GM19328 (cell line): ENCODE measurements around the gene METTL16.
"Not testable (repeated sequence)": the region's sequence is repeated elsewhere in the genome, so short reads cannot be mapped to it uniquely, and the experiment has no call there.

Experiments used
- ATAC-seq: cut with Tn5 transposase; IDR thresholded peaks from one replicate; pipeline ENCODE4 v1.9.1; 2021; ENCODE audit warnings: mild to moderate bottlenecking, moderate library complexity; ENCODE audit not compliant: unreplicated experiment

The METTL16 gene

GRCh38 chr17:2453866-2454265, 57.8 kb downstream of the METTL16 start:
- ATAC-seq = no peak

- ATAC-seq = no peak
These were observed 58.4 kb downstream of the METTL16 start for GRCh38 chr17:2453325-2453724.

DNA sequence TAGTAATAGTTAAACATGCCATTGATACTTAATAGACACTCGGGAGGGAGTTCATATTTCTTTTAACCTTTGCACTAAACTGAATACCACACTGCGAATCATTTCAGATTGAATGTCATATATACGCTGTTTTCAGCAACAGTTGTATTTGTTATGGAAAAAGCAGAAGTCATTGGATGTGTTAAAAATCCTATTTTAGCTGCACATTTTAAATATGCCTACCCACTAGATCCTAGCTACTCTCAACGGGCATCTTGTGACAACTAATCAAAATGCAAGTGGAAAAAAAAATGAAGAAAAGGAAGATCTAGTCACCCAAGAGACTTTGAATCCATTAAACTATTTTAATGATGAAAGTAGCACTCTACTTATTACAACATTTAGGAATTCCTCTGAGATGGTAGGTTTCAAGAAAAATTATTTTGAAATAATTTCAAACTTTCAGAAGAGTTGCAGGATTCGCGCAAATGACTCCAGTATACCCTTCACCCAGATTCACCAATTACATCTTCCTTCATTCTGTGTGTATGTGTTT, 59.4 kb downstream of the METTL16 start:
- no peak for ATAC-seq

GRCh38 chr17:2450016-2450650, 61.6 kb downstream of the METTL16 start:
- no peak for ATAC-seq

- no peak for ATAC-seq
These were observed 62.2 kb downstream of the METTL16 start for GRCh38 chr17:2449486-2449885.

DNA sequence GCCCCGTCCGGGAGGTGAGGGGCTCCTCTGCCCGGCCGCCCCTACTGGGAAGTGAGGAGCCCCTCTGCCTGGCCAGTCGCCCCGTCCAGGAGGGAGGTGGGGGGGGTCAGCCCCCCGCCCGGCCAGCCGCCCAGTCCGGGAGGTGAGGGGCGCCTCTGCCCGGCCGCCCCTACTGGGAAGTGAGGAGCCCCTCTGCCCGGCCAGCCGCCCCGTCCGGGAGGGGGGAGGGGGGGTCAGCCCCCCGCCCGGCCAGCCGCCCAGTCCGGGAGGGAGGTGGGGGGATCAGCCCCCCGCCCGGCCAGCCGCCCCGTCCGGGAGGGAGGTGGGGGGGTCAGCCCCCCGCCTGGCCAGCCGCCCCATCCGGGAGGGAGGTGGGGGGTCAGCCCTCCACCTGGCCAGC, 64.2 kb downstream of the METTL16 start:
- ATAC-seq = not testable (repeated sequence)

GRCh38 chr17:2445638-2446037, 66.0 kb downstream of the METTL16 start:
- ATAC-seq = no peak

- no peak for ATAC-seq
These were observed 67.3 kb downstream of the METTL16 start for GRCh38 chr17:2444382-2444781.

DNA sequence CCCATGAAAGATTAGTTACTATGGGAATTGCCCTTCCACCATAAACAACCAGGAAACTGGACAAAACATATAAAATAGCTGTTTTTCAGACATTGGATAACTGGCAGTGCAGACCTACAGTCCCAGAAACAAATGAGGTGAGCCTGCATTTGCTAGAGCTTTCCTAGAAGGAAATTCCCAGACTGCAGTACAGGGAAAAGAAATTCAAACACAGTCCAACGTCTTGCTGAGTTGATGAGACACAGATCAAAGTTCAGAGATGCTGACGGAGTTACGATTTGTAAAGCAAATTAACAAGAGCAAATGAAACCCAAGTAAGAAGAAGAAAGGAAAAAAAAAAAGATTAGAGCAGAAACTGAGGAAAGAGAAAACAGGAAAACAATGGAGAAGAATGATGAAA, 69.5 kb downstream of the METTL16 start:
- no peak for ATAC-seq

DNA sequence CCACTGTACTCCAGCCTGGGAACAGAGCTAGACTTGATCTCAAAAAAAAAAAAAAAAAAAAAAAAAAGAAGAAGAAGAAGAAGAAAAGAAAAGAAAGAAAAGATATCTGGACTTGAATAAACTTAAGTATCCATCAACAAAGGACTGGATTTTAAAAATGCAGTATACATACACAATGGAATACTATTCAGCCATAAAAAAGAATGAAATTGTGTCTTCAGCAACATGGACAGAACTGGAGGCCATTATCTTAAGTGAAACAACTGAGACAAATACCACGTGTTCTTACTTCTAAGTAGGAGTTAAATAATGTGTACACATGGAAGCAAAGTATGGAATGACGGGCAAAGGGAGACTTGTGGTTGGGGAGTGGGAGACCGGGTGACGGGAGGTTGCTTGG, 70.8 kb downstream of the METTL16 start:
- ATAC-seq = no peak

- not testable (repeated sequence) for ATAC-seq
These were observed 71.7 kb downstream of the METTL16 start for GRCh38 chr17:2439997-2440396.

DNA sequence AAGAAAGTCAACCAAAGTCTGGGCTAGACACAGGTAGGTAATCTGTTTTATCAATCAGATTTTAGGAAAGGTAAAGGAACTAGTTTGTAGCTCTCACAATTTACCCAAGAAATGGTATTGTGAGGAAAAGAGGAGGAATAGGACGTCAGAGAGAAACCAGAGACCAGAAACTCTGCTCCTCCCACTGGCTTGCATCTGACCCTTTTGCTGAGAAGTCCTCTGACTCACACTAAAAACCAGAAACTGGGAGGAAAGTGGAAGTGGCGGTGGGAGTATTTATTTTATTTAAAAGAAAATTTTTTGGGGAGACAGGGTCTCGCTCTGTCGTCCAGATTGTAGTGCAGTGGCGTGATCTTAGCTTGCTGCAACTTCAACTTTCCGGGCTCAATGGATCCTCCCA, 72.9 kb downstream of the METTL16 start:
- no peak for ATAC-seq

GRCh38 chr17:2436316-2436905, 75.3 kb downstream of the METTL16 start:
- ATAC-seq = no peak

DNA sequence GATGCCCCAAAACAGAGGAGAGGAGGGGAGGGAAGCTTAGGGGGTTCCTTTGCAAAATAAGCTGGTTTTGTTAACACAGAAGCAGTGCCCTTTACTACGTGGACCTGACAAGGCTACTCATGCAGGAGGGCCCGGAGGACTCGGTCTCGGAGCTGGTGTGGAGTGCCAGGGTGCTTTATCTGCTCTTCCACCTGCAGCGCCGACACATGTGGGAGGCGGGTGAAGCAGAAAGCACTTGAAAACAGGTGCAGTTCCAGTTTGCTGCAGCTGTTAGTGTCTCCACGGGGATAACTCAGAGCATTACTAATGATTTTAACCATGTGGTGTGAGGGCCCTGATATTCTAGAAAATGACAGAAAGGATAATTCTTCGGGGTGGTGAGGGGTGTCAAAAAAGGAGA, 75.8 kb downstream of the METTL16 start:
- ATAC-seq = no peak

DNA sequence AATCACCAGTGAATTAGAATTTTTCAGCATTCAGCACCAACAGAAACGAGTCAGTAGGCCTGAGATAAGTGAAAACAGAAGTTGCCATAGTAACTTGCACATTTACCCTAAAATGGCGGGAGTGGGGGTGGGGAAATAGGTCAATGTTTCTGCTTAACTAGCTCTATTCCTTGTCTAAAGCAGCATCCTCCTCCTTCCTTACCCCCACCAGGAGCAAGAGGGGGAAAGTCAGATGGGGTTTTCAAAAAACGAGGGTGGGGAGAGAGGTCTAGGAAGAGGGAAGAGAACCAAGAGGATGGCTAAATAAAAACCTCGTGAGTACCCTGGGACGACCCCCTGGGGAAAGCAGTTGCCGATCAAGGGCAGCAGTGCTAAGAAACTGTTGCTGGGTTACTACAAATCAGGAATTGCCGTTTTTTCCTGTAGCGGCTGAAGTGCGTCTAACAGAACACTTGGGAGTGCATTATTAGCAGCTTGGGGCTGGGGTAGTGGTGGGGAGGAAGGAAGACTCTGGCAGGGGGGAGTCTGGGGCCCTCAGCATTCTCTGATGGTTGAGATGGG, 76.4 kb downstream of the METTL16 start:
- no peak for ATAC-seq

DNA sequence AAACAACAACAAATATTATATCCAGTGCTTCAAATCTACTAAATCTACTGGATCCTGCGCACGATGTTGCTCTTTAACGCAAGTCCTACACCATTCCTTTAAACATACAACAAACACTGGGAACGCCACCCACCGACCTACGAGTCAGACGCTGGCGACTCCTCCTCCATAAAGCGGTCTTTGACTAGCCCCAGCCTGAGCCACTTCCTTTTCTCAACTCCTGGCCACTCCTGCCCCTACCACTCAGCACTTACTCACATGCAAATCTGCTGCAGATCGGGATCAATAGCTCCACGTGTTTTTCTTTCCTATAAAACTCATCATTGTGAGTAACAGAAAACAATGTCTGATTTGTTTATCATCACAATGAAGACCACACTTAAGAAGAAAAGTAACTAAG, 78.0 kb downstream of the METTL16 start:
- ATAC-seq = no peak

DNA sequence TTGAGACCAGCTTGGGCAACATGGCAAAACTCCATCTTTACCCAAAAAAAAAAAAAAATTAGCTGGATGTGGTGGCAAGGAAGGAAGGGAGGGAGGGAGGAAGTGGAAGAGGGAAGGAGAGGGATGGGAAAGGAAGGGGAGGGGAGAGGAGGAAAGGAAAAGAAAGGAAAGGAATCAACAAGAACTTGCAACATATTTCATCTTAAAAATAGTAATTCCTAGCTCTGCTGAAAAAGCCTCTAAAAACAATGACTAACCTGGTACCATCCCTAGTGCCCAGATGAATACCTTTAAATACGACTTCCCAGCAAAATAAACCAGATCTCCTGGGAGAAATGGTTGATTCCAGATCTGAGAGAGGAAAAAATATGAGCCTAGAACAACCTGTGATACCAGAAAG, 83.8 kb downstream of the METTL16 start:
- ATAC-seq = no peak

DNA sequence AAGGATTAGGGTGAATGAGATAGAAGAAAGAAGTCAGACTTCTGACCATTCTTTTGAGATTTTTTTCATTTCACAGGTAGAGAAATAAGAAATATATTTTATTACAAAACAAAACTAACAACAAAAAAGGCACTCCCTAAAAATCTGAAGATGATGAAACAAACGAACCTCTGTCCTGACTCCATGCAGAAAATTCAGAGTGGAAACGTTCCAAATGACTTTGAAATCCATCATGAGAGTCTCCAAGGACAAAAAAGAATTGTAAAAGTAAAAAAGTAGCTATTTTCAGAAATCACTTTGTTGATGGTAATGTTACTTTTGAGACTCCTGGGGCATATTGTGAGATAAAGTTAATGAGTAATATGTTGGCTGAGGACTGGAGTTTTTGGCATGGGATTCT, 84.5 kb downstream of the METTL16 start:
- no peak for ATAC-seq

DNA sequence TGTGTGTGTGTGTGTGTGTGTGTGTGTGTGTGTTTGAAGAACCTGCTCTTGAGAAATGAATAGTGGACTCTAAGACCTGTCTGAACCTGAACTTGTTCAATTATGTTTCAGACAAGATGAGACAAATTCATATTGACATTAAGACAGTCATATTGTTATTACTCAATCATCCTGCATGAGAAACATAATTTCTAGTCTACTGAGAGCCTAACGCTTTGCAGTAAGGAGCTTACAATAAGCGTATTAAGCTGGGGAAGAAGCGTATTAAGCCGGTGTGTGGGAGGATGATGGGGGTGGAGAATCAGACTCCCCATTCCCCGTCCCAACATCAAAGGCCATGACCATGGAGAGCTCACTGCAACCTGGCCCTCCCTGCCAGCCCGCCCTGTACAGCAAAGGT, 88.4 kb downstream of the METTL16 start:
- ATAC-seq = no peak

DNA sequence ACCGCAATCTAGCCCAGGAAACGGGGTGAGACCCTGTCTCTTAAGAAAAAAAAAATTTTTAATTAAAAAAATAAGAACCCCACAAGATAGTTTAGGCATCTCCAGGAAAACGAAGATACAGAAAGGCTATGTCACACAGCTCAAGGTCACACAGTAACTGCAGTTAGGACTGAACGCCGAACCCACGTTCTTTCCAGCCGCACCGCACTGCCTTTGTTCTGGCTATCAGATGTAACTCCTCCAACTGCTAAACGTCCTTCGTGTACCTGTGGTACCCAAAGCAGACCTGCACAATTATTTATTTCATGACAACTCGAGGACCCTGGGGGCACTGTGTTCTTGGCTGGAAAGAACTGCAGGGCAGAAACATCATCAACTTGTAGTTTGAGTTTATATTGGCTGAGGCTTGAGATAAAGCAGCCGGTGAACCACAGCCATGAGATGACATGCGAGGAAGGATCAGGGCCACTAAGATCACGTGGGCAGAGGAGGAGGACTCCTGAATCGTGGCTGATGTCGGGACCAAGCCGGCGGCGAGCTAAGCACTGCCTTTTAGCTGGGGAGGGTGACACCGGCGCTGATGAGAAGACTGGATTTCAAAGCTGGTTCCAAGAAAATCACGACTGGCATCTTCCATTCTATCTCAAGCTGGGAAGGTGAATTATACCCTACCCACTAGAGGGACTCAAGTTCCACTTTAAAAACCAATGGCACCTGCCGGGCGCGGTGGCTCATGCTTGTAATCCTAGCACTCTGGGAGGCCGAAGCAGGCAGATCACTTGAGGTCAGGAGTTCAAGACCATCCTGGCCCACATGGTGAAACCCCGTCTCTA, 90.2 kb downstream of the METTL16 start:
- no peak for ATAC-seq

- no peak for ATAC-seq
These were observed 91.5 kb downstream of the METTL16 start for GRCh38 chr17:2420176-2420575.

DNA sequence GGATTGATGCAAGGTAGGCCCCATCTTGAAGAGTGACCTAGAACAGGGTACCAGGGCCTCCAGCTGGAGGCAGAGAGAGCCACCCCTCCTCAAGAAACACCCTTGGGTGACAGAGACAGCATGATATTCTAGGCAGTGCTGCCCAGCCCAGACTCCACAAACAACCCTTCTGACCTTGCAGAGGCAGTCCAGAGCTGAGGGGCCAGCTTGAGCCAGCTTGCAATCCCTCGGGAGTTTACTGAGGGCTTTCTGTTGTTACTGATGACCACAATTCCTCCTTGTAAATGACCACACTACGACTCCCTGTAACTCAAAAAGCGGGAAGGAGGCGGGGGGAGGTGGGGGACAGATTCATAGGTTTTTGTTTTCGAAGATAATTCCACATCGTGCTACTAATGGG, 92.2 kb downstream of the METTL16 start:
- ATAC-seq = no peak
